NCI-H2171 (cell line): ENCODE data around the gene AQP4.

Experiments
- DNase-seq: peaks from one replicate; lab custom pipeline; 2025; lab: John Stamatoyannopoulos, UW

The AQP4 gene, protein sequence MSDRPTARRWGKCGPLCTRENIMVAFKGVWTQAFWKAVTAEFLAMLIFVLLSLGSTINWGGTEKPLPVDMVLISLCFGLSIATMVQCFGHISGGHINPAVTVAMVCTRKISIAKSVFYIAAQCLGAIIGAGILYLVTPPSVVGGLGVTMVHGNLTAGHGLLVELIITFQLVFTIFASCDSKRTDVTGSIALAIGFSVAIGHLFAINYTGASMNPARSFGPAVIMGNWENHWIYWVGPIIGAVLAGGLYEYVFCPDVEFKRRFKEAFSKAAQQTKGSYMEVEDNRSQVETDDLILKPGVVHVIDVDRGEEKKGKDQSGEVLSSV

DNA sequence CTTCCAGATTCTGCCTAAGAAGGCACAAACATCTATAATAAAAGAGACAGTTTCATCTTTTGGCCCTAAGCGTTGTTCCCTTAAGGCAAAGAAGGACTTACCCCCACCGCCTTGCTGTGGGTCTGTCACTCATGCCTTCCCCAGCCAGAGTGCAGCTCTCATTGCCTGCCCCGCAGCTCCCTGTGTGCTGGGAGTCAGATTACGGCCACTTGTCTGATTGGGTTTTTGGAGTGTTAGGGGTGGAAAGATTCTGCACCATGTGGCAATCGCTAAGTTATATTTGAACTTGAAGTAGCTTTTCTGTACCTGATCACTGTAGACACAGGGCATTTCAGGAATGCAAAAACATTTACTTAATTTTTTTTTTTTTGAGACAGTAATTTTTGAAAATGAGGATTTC is at the start of gene AQP4:
Gene AQP4 (minus strand): TSS at position 151 of the 400 bp plus-strand sequence. CDS start 18 bp downstream, at position 133.
- peak; percentile 46 for DNase-seq

GRCh38 chr18:26911840-26912239 is 46.3 kb upstream of the AQP4 start:
- no peak for DNase-seq

DNA sequence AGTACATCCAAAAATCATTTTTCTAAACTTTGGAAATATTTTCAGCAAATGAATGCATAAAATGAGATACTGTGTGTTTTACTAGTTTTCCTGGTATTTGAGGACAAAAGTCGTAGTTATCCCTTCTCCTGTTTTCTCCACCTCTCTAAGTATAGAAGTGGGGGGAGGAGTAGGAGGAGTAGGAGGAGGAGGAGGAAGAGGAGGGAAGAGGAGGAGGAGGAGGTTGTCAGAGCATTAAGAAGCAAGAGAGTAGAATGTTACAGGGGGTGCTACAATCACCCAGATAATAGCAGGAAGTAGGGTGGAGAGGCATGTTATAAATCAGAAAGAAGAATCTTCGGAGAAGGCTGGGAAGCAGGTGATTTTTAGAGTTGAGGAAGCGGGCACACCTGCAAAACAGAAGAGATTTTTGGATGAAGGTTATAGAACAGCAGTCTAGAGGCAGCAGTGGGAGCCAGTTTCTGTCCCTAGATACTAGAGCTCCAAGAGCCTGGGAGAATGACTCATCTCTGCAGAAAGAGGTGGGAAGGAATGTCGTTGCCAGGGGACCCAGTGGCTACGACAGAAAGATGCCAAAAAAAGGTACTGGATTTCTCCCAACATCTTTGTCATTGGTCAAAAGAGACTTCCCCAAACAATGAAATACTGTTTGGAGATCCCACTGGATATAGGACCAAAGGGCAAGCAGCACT is 44.2 kb upstream of the AQP4 start:
- DNase-seq, result no peak

- no peak for DNase-seq
Observed at GRCh38 chr18:26908906-26909305, 43.4 kb upstream of the AQP4 start.

- no peak for DNase-seq
Observed at GRCh38 chr18:26902291-26902690, 36.8 kb upstream of the AQP4 start.

DNA sequence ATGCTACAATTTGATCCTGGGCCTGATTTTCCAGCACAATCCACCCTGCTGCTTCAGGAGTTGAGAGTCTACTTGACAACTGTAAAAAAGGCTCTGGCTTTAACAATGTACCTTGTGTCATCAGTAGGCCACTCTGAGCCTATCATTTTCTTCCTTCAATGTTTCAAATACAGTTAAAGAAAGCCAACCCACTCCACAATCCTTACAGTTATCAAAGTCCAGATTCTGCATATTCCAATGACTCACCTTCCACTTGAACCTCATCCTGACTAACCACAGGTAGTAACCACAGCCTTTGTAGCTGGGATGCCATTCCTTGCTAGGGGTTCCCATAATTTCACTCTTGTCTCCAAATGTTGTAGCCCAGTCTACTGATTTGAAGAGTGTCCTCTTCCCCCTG is 35.5 kb upstream of the AQP4 start:
- no peak for DNase-seq

- DNase-seq, result no peak
Observed at GRCh38 chr18:26894426-26894825, 28.9 kb upstream of the AQP4 start.

DNA sequence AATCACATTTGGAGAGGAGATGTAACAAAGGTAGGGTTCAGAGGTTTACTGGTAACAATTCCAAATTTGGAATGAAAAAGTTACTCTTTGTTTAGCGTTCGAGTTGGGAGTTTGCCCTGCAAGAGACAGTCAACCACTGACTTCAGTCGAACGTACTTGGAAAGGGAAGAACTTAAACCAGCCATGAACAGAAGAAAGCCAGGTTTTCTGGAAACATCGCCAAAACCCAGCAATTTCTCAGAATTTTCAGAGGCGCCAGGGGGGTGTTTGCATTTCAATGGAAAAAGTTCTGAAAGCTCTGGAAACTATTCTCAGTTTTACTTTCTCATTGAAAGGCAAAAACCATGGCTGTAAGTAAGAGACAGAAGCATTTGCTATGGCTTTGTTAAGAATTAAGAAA is 28.5 kb upstream of the AQP4 start:
- no peak for DNase-seq

- no peak for DNase-seq
Observed at GRCh38 chr18:26888259-26888658, 22.8 kb upstream of the AQP4 start.

DNA sequence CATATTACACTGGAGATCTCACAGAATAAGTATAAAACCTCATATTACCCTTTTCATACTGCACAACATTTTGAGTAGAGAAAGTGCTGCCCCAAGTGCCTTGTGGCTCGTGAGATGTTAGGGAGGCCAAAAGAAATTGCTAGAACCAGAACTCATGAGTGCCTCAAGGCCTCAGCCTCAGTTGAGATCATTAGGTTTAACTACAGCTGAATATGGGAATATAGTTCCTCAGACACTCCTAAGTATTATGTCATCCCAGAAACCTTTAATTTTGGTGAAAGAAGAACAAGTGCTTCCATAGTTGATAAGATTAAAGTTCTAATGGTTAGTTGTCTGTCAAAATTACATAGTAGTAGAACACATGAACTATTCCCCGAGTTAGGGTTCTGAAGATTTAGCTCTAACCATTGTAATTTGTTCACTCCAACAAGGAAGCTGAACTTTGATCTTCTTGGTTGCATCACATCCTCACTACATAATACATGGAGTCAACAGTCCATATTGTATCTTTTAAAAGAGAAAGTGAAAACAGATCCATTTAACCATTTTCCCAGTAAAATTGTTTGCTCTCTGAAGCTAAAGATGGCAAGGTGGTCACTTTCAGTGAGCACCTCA is 9.6 kb upstream of the AQP4 start:
- no peak for DNase-seq

DNA sequence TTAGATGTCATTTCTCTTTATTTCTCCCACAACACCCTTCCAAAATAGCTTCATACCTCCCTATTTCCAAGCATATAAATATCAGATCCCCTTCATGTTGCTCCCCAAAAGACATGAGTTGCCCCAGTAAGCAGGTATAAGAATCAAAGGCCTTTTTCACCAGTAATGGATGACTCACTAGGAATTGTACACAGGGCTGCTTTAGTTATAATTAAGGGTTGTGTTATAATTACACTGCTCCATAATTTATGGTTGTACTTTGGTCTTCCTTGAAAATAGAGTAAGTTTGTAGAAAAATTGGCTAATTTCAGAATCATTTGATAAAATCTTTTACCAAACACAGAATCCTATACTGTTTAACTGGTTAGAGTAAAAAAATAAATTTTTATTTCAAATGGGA is 8.8 kb upstream of the AQP4 start:
- DNase-seq, result no peak

GRCh38 chr18:26869640-26870039 is 4.1 kb upstream of the AQP4 start:
- DNase-seq, result no peak

GRCh38 chr18:26868968-26869586 is 3.6 kb upstream of the AQP4 start:
- no peak for DNase-seq

GRCh38 chr18:26867471-26867870 is 2.0 kb upstream of the AQP4 start:
- DNase-seq, result no peak

DNA sequence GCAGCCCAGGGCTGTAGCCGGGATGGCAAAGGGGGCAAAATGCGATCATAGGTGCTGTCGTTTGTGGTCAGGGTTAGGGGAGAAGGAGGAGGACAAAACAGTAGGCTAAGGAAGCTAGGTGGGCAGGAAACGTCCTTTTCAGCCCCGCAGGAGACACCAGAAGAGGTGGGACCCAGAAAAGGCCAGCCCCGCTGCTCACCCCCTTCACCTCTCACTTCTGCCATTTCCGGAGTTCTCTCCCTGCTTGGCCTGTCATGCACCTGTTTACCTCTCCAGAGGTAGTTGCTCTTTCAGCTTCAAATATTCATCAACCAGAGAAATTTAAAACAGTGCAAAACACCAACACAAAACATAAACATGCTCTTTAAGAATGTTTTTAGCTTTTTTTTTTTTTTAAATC is 849 bp downstream of the AQP4 start:
- DNase-seq, result no peak

- DNase-seq, result no peak
Observed at GRCh38 chr18:26863921-26864497, 1.5 kb downstream of the AQP4 start.

DNA sequence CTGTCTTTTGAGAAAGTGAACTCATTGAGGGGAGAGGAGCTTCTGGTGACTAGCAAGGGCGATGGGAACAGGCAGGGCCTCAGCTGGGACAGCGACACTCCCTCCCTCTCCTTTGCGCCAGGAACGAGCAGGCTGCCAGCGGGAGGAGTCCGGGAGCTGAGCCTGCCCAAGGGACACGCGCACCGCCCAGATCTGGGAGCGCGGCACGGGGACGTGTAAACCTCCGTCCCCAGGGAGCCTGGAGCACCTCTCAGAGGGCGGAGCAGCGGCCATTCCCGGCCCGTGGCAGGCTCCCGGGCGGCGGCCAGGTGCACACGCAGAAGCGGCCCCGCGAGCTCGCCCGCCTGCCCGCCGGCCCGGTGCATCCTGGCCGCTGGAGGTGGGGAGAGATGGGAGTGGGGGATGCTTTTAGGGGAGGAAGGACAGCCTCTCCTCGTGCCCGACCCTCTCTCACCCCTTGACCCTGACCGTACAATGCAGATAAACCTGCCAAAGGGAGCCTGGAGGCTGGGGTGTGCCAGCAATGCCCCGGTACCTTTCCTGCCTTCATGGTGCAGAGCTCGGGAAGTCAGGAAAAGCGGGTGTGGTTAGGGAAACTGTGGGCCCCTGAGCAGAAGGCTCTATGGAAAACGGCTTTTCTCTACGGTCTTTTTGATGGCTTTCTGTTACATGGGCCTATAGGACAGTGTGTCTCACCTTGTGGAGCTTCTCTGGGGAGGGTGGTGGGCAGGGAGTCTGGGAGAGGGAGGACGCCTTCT is 2.2 kb downstream of the AQP4 start:
- peak; percentile 89 for DNase-seq

DNA sequence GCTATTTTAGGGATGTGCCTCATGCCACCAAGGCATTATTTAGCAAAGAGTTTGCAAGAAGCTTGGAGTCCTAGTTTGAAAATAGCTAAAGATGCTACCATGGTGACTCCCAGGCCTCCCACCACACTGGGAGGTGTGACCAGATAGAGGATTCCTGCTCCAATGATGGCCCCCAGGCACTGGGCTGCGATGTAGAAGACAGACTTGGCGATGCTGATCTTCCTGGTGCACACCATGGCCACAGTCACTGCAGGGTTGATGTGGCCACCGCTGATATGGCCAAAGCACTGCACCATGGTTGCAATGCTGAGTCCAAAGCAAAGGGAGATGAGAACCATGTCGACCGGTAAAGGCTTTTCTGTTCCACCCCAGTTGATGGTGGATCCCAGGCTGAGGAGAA is 3.4 kb downstream of the AQP4 start:
- no peak for DNase-seq

GRCh38 chr18:26854292-26854881 is 11.1 kb downstream of the AQP4 start:
- no peak for DNase-seq

GRCh38 chr18:26853401-26853800 is 12.1 kb downstream of the AQP4 start:
- no peak for DNase-seq

DNA sequence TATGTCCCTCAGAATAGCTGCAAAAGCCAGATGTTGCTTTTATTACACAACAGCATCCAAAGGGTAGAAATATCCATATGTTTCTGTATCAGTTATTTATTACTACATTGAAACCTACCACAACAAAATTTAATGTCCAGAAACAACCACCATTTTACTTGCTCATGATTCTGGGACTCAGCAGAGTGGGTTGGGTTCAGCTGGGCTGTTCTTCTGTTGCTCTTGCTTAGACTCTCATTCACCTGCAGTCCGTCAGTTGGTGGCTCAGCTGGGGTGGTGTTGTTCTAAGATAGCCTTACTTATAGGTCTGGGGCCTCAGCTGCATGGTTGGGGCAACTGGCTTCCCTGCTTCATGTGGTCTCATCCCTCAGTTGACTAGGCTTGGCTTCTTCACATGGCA is 21.7 kb downstream of the AQP4 start:
- DNase-seq, result no peak
